ENCODE data around the gene EXOC7. TPM values are rescaled to one million over a fixed set of nuclear protein-coding genes. Genes with fewer than 3 reads are reported as not detected.

EXOC7 gene
- total and polyA plus RNA-seq, 2 of the 8 experiments (the other 6 are each of a cell fraction or from before 2014, with no cell fraction given) = 77.1 to 92.6 TPM

DNA sequence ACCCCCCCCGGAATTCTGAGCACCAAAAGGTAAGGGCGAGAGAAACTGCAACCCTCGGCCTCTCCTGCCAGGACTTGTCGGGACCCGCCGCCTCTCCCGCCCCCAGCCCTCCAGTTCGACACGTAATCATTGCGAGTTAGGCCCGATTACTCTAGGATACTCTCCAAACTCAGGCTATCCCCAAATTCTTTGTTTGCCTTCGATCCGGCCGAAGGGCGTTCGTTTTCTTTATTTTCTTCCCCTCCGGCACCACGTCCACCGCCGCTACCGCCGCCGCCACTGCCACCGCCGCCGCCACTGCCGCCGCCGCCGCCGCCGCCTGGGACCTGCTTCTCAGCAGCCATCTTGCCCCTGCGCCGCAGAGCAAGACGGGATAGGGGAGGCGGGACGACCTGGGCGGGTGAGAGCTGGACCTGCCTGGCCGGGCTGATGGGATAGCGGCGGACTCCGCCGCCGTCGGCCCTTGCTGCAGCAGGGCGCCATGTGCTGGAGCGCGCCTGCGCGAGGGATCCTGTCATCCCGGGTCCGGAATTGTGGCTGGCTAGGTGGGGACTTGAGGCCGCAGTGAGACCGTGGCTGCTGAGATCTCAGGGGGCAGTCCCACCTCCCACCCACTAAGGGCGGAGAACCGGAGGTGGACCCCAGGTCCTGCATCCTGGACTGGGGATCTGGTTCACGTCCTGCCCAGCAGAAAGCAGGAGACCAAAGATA, 31.3 kb downstream of the EXOC7 start, which contains the start of gene SRP68 (continued):
- peak; percentile 97 for TF ChIP-seq MAX (IDR thresholded peaks at IDR 0.05)
- no peak for TF ChIP-seq ATF3 (IDR thresholded peaks at IDR 0.05; ENCODE audit: insufficient read depth, low read depth, low read length)
- TF ChIP-seq SP1 (IDR thresholded peaks at IDR 0.05; ENCODE audit: low read depth, low read length) = no peak
- TF ChIP-seq ZNF274 (IDR thresholded peaks at IDR 0.05; ENCODE audit: borderline replicate concordance, extremely low read depth, low read length) = no peak
- no peak for TF ChIP-seq RNF2 (IDR thresholded peaks at IDR 0.05; ENCODE audit: borderline replicate concordance, low read depth, low read length, missing control alignments, poor library complexity, severe bottlenecking)
- no peak for TF ChIP-seq SIRT6 (IDR thresholded peaks at IDR 0.05; ENCODE audit: low read length)
- peak; percentile 59 for TF ChIP-seq NRF1 (IDR thresholded peaks at IDR 0.05; ENCODE audit: low read depth, low read length)
- TF ChIP-seq CBX8 (IDR thresholded peaks at IDR 0.05; ENCODE audit: borderline replicate concordance, low read depth, low read length) = no peak
- peak; percentile 91 for TF ChIP-seq E2F6 (IDR thresholded peaks at IDR 0.05)
- no peak for TF ChIP-seq JUN (IDR thresholded peaks at IDR 0.05; ENCODE audit: low read depth, low read length)
- TF ChIP-seq SAP30 (IDR thresholded peaks at IDR 0.05; ENCODE audit: insufficient read depth, insufficient replicate concordance, low read length) = no peak
- TF ChIP-seq CREB1 (IDR thresholded peaks at IDR 0.05) = peak; percentile 50
- peak; percentile 86 for TF ChIP-seq TBP (IDR thresholded peaks at IDR 0.05; ENCODE audit: low read depth, low read length)
- 0 out of 2 replicates have a peak, but pooled peaks have one; percentile 5 for TF ChIP-seq BACH1 (IDR thresholded peaks at IDR 0.05; ENCODE audit: low read length)
- TF ChIP-seq FOSL1 (IDR thresholded peaks at IDR 0.05; ENCODE audit: insufficient read depth, low read depth, low read length) = no peak
- no peak for TF ChIP-seq POU5F1 (IDR thresholded peaks at IDR 0.05; ENCODE audit: low read depth, low read length)
- peak; percentile 52; the same call in 1 of the 2 replicates for TF ChIP-seq POLR2AphosphoS5 (IDR thresholded peaks at IDR 0.05; ENCODE audit: low read depth, low read length)
- peak; percentile 45; the same call in 1 of the 2 replicates for TF ChIP-seq RBBP5 (IDR thresholded peaks at IDR 0.05; ENCODE audit: borderline replicate concordance, low read depth, low read length)
- TF ChIP-seq TAF7 (optimal IDR thresholded peaks at IDR 0.05; ENCODE audit: borderline replicate concordance, low read depth, low read length) = peak; percentile 80
- TF ChIP-seq KDM4A (IDR thresholded peaks at IDR 0.05; ENCODE audit: low read depth, low read length, severe bottlenecking) = peak; percentile 46
- no peak for TF ChIP-seq MAFK (IDR thresholded peaks at IDR 0.05; ENCODE audit: low read depth, low read length)
- TF ChIP-seq BRCA1 (IDR thresholded peaks at IDR 0.05; ENCODE audit: low read depth, low read length) = no peak
- no peak for TF ChIP-seq CTBP2 (IDR thresholded peaks at IDR 0.05; ENCODE audit: borderline replicate concordance, insufficient read depth, insufficient read length, low read length)

All from H1 (cell line).